Measurements from ENCODE around the gene GPR119. TPM values are rescaled to one million over a fixed set of nuclear protein-coding genes. Genes with fewer than 3 reads are reported as not detected.

The GPR119 gene
- total and polyA plus RNA-seq, 7 donors = not detected

DNA sequence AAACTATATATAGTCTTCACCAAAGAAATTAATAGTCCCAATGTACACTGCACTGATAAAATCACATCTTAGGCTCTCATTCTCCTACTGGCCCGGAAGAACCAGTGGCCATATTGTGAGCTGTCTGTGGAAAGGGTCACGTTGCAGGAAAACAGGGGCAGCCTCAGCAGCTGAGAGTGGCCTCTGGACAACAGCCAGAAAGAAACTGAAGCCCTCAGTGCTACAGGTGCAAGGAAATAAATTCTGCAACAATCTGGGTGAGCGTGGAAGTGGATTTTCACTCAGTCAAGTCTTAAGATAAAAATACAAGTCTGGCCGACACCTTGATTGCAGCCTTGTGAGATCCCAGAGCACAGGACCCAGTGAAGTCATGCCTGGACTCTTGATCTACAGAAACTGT lies 48.9 kb downstream of the GPR119 start:
- Histone ChIP-seq H3K4me1 (no peaks in the 10 kb centered on the region), H3K4me3 (no peak overlapping the region), H3K9me3 (no peaks in the 10 kb centered on the region), H3K36me3 (ENCODE audit: insufficient read depth in 1 of 2, low read depth in 1 of 2) (no peaks in the 10 kb centered on the region), H3K27ac (no peak overlapping the region), H3K27me3 (ENCODE audit: insufficient read depth in 3 of 3, low read length in 2 of 3) (peaks cover 0 to 5% (median 0%) of the 10 kb centered on the region in 3 donors)
- TF ChIP-seq, protein P1, sequence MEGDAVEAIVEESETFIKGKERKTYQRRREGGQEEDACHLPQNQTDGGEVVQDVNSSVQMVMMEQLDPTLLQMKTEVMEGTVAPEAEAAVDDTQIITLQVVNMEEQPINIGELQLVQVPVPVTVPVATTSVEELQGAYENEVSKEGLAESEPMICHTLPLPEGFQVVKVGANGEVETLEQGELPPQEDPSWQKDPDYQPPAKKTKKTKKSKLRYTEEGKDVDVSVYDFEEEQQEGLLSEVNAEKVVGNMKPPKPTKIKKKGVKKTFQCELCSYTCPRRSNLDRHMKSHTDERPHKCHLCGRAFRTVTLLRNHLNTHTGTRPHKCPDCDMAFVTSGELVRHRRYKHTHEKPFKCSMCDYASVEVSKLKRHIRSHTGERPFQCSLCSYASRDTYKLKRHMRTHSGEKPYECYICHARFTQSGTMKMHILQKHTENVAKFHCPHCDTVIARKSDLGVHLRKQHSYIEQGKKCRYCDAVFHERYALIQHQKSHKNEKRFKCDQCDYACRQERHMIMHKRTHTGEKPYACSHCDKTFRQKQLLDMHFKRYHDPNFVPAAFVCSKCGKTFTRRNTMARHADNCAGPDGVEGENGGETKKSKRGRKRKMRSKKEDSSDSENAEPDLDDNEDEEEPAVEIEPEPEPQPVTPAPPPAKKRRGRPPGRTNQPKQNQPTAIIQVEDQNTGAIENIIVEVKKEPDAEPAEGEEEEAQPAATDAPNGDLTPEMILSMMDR (IDR thresholded peaks at IDR 0.05) = no peak
- intact Hi-C loops (cut with DNase I) = loop anchor here in 1 of 2 donors (5.0 kb wide), 1 partner anchor 61 kb away; no protein-coding TSS in a partner anchor
- no peak for DNase-seq
- 10 to 40% (median 26%) methylated on average over 4 of the region's 4 CpGs for WGBS, 3 donors
- ATAC-seq = no peak

Other genes with a start within 250 kb of the GPR119 start
- 10 to 100 TPM; 48.6 to 59.9 (median 53.1) TPM for gene AIFM1, start 219.8 kb downstream of the GPR119 start, total RNA-seq
- 10 to 100 TPM; 53.8 to 61.6 (median 59.5) TPM for gene AIFM1, start 219.8 kb downstream of the GPR119 start, polyA plus RNA-seq
- under 1 TPM in 2 of 4 donors, not detected in 2; 0.21 to 0.30 TPM for gene RAB33A, start 213.7 kb downstream of the GPR119 start, total RNA-seq
- gene RAB33A, start 213.7 kb downstream of the GPR119 start, polyA plus RNA-seq = under 1 TPM; 0.03 to 0.16 (median 0.13) TPM
- 1 to 10 TPM; 2.8 to 4.1 (median 3.3) TPM for gene ZNF280C, start 116.8 kb downstream of the GPR119 start, total RNA-seq
- 1 to 10 TPM in 1 of 3 donors, under 1 TPM in 2; 0.72 to 1.2 (median 0.89) TPM for gene ZNF280C, start 116.8 kb downstream of the GPR119 start, polyA plus RNA-seq
- 1 to 10 TPM; 3.5 to 7.1 (median 5.3) TPM for gene SLC25A14, start 45.8 kb downstream of the GPR119 start, total RNA-seq
- gene SLC25A14, start 45.8 kb downstream of the GPR119 start, polyA plus RNA-seq = 10 to 100 TPM in 1 of 3 donors, 1 to 10 TPM in 2; 7.5 to 19.2 (median 8.2) TPM
- gene RBMX2, start 16.3 kb upstream of the GPR119 start, total RNA-seq = 10 to 100 TPM in 1 of 4 donors, 1 to 10 TPM in 3; 7.7 to 12.1 (median 8.3) TPM
- gene RBMX2, start 16.3 kb upstream of the GPR119 start, polyA plus RNA-seq = 10 to 100 TPM; 11.5 to 16.7 (median 13.9) TPM